Testis (tissue), 2 donors: Measurements from ENCODE around the gene DDR2.

Experiments used
- POLR2A ChIP-seq: fragments of 450-650 bp; IDR thresholded peaks from one replicate; pipeline ENCODE4 v1.6.1; 2017; ENCODE audit warnings: antibody characterized with exemption, mild to moderate bottlenecking, moderate library complexity
- TF ChIP-seq, protein P1 (sequence below), 3 experiments: fragments of 450-650 bp in 2 of 3; fragments of 200-600 bp in 1 of 3; sonication (generic) in 1 of 3; IDR thresholded peaks; one replicate each; pipeline ENCODE4 v1.5.1; 2016 to 2019; ENCODE audit warnings: antibody characterized with exemption in 3 of 3, mild to moderate bottlenecking in 2 of 3, moderate library complexity in 1 of 3

DNA sequence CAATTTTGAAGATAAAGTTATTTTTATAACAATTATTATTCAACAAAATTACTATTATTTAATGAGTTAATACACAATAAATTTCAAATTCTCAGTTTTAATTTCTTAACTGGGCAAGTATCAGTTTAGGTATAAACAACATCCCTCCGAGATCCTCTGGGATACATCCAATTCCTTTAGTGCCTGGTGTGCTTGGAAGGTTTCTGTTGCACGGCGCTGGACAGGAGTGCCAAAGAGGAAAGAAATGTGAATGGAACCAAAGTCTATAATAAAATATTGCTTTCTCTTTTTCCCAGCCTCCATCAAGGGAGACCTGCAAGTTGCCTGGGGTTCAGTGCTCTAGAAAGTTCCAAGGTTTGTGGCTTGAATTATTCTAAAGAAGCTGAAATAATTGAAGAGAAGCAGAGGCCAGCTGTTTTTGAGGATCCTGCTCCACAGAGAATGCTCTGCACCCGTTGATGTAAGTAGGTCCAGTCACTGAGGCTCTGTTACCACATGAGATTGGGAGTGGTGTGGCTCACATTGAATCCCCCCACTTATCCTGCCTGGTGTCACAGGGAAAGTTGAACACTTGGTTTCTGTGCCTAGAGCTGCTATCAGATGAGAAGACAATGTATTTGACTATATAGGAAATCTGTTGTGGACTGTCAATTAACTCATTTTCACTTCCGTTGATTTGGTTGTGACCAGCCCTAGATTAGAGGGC lies 22.8 kb downstream of the DDR2 start:
- no peak for TF ChIP-seq POLR2A
- TF ChIP-seq, protein P1, sequence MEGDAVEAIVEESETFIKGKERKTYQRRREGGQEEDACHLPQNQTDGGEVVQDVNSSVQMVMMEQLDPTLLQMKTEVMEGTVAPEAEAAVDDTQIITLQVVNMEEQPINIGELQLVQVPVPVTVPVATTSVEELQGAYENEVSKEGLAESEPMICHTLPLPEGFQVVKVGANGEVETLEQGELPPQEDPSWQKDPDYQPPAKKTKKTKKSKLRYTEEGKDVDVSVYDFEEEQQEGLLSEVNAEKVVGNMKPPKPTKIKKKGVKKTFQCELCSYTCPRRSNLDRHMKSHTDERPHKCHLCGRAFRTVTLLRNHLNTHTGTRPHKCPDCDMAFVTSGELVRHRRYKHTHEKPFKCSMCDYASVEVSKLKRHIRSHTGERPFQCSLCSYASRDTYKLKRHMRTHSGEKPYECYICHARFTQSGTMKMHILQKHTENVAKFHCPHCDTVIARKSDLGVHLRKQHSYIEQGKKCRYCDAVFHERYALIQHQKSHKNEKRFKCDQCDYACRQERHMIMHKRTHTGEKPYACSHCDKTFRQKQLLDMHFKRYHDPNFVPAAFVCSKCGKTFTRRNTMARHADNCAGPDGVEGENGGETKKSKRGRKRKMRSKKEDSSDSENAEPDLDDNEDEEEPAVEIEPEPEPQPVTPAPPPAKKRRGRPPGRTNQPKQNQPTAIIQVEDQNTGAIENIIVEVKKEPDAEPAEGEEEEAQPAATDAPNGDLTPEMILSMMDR (IDR thresholded peaks at IDR 0.05), result no peak
